NT2/D1 (cell line): ENCODE data around the gene SEC14L5.

Experiments used
- SUZ12 ChIP-seq: IDR thresholded peaks from 2 replicates; pipeline ENCODE4 v1.6.1; 2011; ENCODE audit not compliant: insufficient read length, insufficient read depth; ENCODE audit errors: extremely low read depth
- YY1 ChIP-seq: IDR thresholded peaks from 2 replicates; pipeline ENCODE4 v1.6.1; 2011; ENCODE audit not compliant: insufficient read length, insufficient read depth
- ZNF274 ChIP-seq: IDR thresholded peaks from 2 replicates; pipeline ENCODE4 v1.6.1; 2011; ENCODE audit warnings: mild to moderate bottlenecking, low read depth, low read length

DNA sequence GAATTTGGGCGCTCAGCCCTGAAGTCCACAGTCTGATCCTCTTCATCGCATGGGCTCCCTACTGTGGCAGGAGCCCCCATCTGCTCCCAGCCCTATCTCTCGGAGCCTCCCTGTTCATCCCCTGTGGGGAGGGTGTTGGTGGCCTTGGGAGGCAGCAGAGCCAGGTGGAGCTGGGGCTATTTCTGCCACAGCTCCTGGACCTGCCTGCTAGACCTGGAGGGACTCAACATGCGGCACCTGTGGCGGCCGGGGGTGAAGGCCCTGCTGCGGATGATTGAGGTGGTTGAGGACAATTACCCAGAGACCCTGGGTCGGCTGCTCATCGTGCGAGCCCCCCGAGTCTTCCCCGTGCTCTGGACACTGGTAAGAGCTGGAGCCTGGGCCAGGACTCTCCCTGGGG is 45.1 kb downstream of the SEC14L5 start:
- no peak for TF ChIP-seq YY1
- no peak for TF ChIP-seq SUZ12
- TF ChIP-seq ZNF274 = no peak
